ENCODE data around the gene CTNNA3. TPM values are rescaled to one million over a fixed set of nuclear protein-coding genes. Genes with fewer than 3 reads are reported as not detected.
A peak's percentile ranks its signal among the peaks of the same experiment; 100 is the strongest.

CTNNA3 gene
- total RNA-seq, 1 experiment from 2014 or later = 0.85 TPM

GRCh38 chr10:67665491-67665890 lies 30.5 kb downstream of the CTNNA3 start:
- Histone ChIP-seq H3K27me3 (ENCODE audit: control insufficient read depth, insufficient read depth, low read length) (no peaks in the 10 kb centered on the region), H3K27ac (ENCODE audit: low read length) (no peak overlapping the region; the same call in 1 of the 2 replicates), H3K4me3 (ENCODE audit: low read depth in 2 of 2, low read length in 2 of 2) (no peak overlapping the region), H3K9me3 (ENCODE audit: control insufficient read depth, insufficient read depth, low read depth, low read length) (no peaks in the 10 kb centered on the region), H3K4me1 (ENCODE audit: control insufficient read depth, insufficient read depth, low read length) (peaks cover 10% of the 10 kb centered on the region; the same call in 1 of the 2 replicates), H3K36me3 (ENCODE audit: control insufficient read depth, insufficient read depth, low read length) (no peaks in the 10 kb centered on the region)
- peak; percentile 66 for DNase-seq (ENCODE audit: low read depth, low spot score)
- ChIA-PET CTCF (interaction anchor here (1.5 kb wide), 1 partner anchor 112 kb away, joined by 4 read pairs; no protein-coding TSS in a partner anchor), POLR2A (no interaction called here)
- no peak for TF ChIP-seq REST (IDR thresholded peaks at IDR 0.05; ENCODE audit: insufficient read depth in 1 of 2, low read depth in 2 of 2, low read length in 1 of 2)
- TF ChIP-seq SIN3A (IDR thresholded peaks at IDR 0.05; ENCODE audit: borderline replicate concordance, insufficient read depth, low read depth, low read length) = no peak
- no peak for TF ChIP-seq POLR2AphosphoS5 (IDR thresholded peaks at IDR 0.05; ENCODE audit: low read depth, low read length)
- TF ChIP-seq TCF7L2 (IDR thresholded peaks at IDR 0.05; ENCODE audit: low read depth, low read length) = no peak
- TF ChIP-seq CTCF (IDR thresholded peaks at IDR 0.05) = no peak
- peak; percentile 69 for ATAC-seq
- no TSS peak for BruUV-seq (replicated peaks)
- intact Hi-C loops (cut with micrococcal nuclease; ENCODE audit: unreplicated experiment) = no loop called here
- in situ Hi-C loops (cut with HindIII; ENCODE audit: low pct_unique_long_range_greater_than_20kb, low sequenced_read_pairs) = no loop called here

GRCh38 chr10:67664942-67665341 lies 31.1 kb downstream of the CTNNA3 start:
- POLR2A ChIA-PET = no interaction called here
- in situ Hi-C loops (cut with HindIII; ENCODE audit: low pct_unique_long_range_greater_than_20kb, low sequenced_read_pairs) = no loop called here
- Histone ChIP-seq H3K27me3 (ENCODE audit: control insufficient read depth, insufficient read depth, low read length) (no peaks in the 10 kb centered on the region), H3K9me3 (ENCODE audit: control insufficient read depth, insufficient read depth, low read depth, low read length) (no peaks in the 10 kb centered on the region), H3K36me3 (ENCODE audit: control insufficient read depth, insufficient read depth, low read length) (no peaks in the 10 kb centered on the region), H3K27ac (ENCODE audit: low read length) (no peak overlapping the region), H3K4me1 (ENCODE audit: control insufficient read depth, insufficient read depth, low read length) (peaks cover 10% of the 10 kb centered on the region; the same call in 1 of the 2 replicates), H3K4me3 (ENCODE audit: low read depth in 2 of 2, low read length in 2 of 2) (no peak overlapping the region)
- ATAC-seq (no peak), DNase-seq (ENCODE audit: low read depth, low spot score) (no peak)
- TF ChIP-seq POLR2AphosphoS5 (IDR thresholded peaks at IDR 0.05; ENCODE audit: low read depth, low read length) (no peak), CTCF (IDR thresholded peaks at IDR 0.05) (no peak), TCF7L2 (IDR thresholded peaks at IDR 0.05; ENCODE audit: low read depth, low read length) (no peak), REST (IDR thresholded peaks at IDR 0.05; ENCODE audit: insufficient read depth in 1 of 2, low read depth in 2 of 2, low read length in 1 of 2) (no peak), SIN3A (IDR thresholded peaks at IDR 0.05; ENCODE audit: borderline replicate concordance, insufficient read depth, low read depth, low read length) (no peak)
- CTCF ChIA-PET = no interaction called here
- BruUV-seq (replicated peaks) = no TSS peak
- intact Hi-C loops (cut with micrococcal nuclease; ENCODE audit: unreplicated experiment) = no loop called here
